Mesothelial cell of epicardium (in vitro differentiated cells): ENCODE results near the gene SLCO3A1. TPM values are rescaled to one million over a fixed set of nuclear protein-coding genes. Genes with fewer than 3 reads are reported as not detected.

ENCODE experiments used
- DNase-seq, 2 experiments: peaks; one replicate each; pipeline ENCODE4 v3.0.0; 2021; ENCODE audit warnings: low spot score in 2 of 2; ENCODE audit not compliant: unreplicated experiment in 2 of 2
- H3K27ac Mint-ChIP-seq: 2 replicates; pipeline ENCODE4 v1.8.0; 2021; ENCODE audit warnings: mixed read lengths
- H3K27me3 Mint-ChIP-seq: 2 replicates; pipeline ENCODE4 v1.8.0; 2021; ENCODE audit warnings: low read depth, mixed read lengths
- H3K36me3 Mint-ChIP-seq: 2 replicates; pipeline ENCODE4 v1.8.0; 2021; ENCODE audit warnings: mixed read lengths
- H3K4me1 Mint-ChIP-seq: 2 replicates; pipeline ENCODE4 v1.8.0; 2021; ENCODE audit warnings: mixed read lengths
- H3K4me3 Mint-ChIP-seq: 2 replicates; pipeline ENCODE4 v1.8.0; 2021; ENCODE audit warnings: mild to moderate bottlenecking, moderate library complexity, mixed read lengths
- H3K9me3 Mint-ChIP-seq: 2 replicates; pipeline ENCODE4 v1.8.0; 2021; ENCODE audit warnings: mixed read lengths
- total RNA-seq: library from RNA; stranded (reverse); gene quantifications from 3 replicates; pipeline ENCODE4 v1.2.1, GENCODE V29; 2021
- TF ChIP-seq, protein P1 (sequence below): fragments of 200-600 bp; sonication (generic); IDR thresholded peaks from one replicate; pipeline ENCODE4 v1.5.0; 2021; ENCODE audit warnings: antibody characterized with exemption; ENCODE audit not compliant: unreplicated experiment

The SLCO3A1 gene
- total RNA-seq, 1 donor from 2014 or later = 1.9 TPM

DNA sequence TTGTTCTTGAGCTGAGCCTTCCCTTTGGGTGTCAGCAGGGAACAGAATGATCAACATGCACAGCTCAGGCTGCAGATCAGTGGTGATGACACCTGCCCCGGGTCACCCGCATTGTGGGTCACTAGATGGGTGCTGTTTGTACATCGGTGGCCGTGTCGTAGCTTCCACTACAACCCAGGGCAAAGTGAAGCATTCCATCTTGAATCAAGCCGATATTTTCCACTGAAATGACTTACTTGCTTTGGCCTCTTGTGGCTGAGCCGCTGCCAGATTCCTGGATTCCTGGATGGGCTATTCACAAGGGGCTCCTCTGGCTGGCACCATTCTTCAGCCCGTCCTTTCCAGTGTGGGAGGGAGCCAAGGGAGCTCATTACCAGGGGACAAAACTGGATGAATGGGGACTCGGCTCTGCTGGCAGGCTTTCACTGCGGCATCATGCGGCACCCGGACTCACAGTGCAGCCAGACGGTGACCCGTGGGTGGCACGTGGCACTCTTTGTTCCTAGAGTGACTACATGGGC is 65.6 kb downstream of the SLCO3A1 start:
- Mint-ChIP-seq H3K36me3 (no peaks in the 10 kb centered on the region), H3K4me1 (peaks cover 12% of the 10 kb centered on the region), H3K27me3 (peaks cover 19% of the 10 kb centered on the region), H3K27ac (no peak overlapping the region), H3K4me3 (no peak overlapping the region), H3K9me3 (no peaks in the 10 kb centered on the region)
- no peak for DNase-seq
- TF ChIP-seq, protein P1, sequence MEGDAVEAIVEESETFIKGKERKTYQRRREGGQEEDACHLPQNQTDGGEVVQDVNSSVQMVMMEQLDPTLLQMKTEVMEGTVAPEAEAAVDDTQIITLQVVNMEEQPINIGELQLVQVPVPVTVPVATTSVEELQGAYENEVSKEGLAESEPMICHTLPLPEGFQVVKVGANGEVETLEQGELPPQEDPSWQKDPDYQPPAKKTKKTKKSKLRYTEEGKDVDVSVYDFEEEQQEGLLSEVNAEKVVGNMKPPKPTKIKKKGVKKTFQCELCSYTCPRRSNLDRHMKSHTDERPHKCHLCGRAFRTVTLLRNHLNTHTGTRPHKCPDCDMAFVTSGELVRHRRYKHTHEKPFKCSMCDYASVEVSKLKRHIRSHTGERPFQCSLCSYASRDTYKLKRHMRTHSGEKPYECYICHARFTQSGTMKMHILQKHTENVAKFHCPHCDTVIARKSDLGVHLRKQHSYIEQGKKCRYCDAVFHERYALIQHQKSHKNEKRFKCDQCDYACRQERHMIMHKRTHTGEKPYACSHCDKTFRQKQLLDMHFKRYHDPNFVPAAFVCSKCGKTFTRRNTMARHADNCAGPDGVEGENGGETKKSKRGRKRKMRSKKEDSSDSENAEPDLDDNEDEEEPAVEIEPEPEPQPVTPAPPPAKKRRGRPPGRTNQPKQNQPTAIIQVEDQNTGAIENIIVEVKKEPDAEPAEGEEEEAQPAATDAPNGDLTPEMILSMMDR = no peak

- H3K27me3 Mint-ChIP-seq = peaks cover 12% of the 10 kb centered on the region
- DNase-seq = no peak
- no peak overlapping the region for H3K4me3 Mint-ChIP-seq
- H3K9me3 Mint-ChIP-seq = no peaks in the 10 kb centered on the region
- no peak overlapping the region for H3K27ac Mint-ChIP-seq
- no peaks in the 10 kb centered on the region for H3K36me3 Mint-ChIP-seq
- TF ChIP-seq, protein P1 = no peak
- H3K4me1 Mint-ChIP-seq = peaks cover 17% of the 10 kb centered on the region
These were observed 67.8 kb downstream of the SLCO3A1 start for GRCh38 chr15:91921188-91921842.

DNA sequence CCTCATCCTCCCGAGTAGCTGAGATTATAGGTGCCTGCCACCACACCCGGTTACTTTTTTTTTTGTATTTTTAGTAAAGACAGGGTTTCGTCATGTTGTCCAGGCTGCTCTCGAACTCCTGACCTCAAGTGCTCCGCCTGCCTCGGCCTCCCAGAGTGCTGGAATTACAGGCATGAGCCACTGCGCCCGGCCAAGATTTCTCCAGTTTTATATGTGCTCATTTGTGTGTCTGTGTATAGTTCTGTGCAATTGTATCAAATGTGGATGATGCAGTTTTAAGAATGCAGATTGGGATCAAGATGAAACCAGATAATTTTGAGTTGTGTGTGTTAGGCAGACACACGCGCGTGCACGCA is 68.3 kb downstream of the SLCO3A1 start:
- no peaks in the 10 kb centered on the region for H3K36me3 Mint-ChIP-seq
- H3K27ac Mint-ChIP-seq = no peak overlapping the region
- peaks cover 17% of the 10 kb centered on the region for H3K4me1 Mint-ChIP-seq
- peaks cover 13% of the 10 kb centered on the region for H3K27me3 Mint-ChIP-seq
- H3K4me3 Mint-ChIP-seq = no peak overlapping the region
- H3K9me3 Mint-ChIP-seq = no peaks in the 10 kb centered on the region
- TF ChIP-seq, protein P1 = no peak
- DNase-seq = no peak

DNA sequence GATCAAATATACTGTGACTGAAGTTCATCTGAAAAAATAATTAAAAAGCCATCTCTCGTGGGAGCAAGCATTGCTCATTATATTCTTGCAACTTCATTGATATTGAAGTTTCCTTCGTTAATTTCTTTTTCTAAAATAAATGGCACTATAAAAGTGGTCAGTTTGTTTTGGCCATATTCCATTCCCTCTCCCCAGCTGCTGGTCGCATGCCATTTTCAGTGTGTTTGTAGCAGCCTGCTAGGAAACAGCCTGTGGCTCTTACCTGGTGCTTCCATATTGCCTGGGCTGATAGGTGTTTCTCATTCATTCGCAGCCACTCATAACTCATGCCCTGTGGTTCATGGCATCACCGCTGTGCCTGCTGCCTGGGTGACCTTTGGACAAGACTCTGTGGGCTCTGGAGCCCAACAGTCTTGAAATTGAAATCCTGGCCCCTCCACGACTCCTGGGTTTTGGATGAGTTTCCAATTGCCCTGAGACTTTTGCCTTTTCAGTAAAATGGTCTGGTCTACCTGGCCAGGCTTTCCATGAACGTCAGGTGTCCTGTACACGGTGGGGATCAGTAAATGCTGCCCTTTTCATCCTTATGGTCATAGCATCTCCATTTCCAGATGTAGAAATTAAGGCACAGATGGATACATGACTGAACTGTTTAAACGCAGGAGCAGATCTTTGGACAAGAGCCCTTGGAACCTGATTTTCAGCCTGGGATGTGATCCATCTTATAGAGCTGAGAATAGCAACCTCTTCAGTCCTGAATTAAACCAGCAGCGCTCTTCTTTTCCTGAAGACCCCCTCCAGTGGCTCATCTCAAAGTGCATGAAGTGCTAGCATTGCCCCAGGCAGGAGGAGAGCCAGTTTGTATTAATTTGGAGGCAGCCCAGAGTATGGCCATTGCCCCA is 69.4 kb downstream of the SLCO3A1 start:
- DNase-seq = no peak
- no peaks in the 10 kb centered on the region for H3K9me3 Mint-ChIP-seq
- H3K27me3 Mint-ChIP-seq = peaks cover 12% of the 10 kb centered on the region
- TF ChIP-seq, protein P1 = no peak
- H3K27ac Mint-ChIP-seq = no peak overlapping the region
- no peaks in the 10 kb centered on the region for H3K36me3 Mint-ChIP-seq
- peaks cover 17% of the 10 kb centered on the region for H3K4me1 Mint-ChIP-seq
- no peak overlapping the region for H3K4me3 Mint-ChIP-seq

GRCh38 chr15:91924183-91924582 is 70.7 kb downstream of the SLCO3A1 start:
- Mint-ChIP-seq H3K36me3 (no peaks in the 10 kb centered on the region), H3K4me1 (peaks cover 17% of the 10 kb centered on the region), H3K4me3 (no peak overlapping the region), H3K9me3 (no peaks in the 10 kb centered on the region), H3K27ac (no peak overlapping the region), H3K27me3 (peaks cover 10% of the 10 kb centered on the region)
- TF ChIP-seq, protein P1 = no peak
- DNase-seq = no peak
